HEK293T (cell line): Measurements from ENCODE around the gene TTC6.

Experiments
- CTCF ChIA-PET: fragments of 350-600 bp; formaldehyde crosslinking; extraction: SDS; loops from one replicate; lab custom pipeline; 2021; ENCODE audit warnings: antibody characterized with exemption, inconsistent platforms; lab: Yijun Ruan, JAX
- POLR2A ChIA-PET: fragments of 350-600 bp; formaldehyde crosslinking; extraction: SDS; loops from one replicate; lab custom pipeline; 2020; ENCODE audit warnings: antibody characterized with exemption, inconsistent platforms; lab: Yijun Ruan, JAX
- DNase-seq: peaks from one replicate; pipeline ENCODE4 v3.0.0; 2012; ENCODE audit warnings: mixed read lengths; ENCODE audit errors: extremely low spot score
- ARNT ChIP-seq: fragments of 450-650 bp; IDR thresholded peaks from 2 replicates; pipeline ENCODE4 v1.6.1; 2017; ENCODE audit warnings: mild to moderate bottlenecking
- BHLHE40 ChIP-seq: fragments of 450-650 bp; IDR thresholded peaks from 2 replicates; pipeline ENCODE4 v1.6.1; 2016; ENCODE audit warnings: mild to moderate bottlenecking, moderate library complexity, borderline replicate concordance
- CTBP1 ChIP-seq: fragments of 450-650 bp; IDR thresholded peaks from 2 replicates; pipeline ENCODE4 v1.6.1; 2016; ENCODE audit warnings: borderline replicate concordance
- ELF4 ChIP-seq: fragments of 450-650 bp; IDR thresholded peaks from 2 replicates; pipeline ENCODE4 v1.6.1; 2017; ENCODE audit warnings: antibody characterized with exemption
- FOXA1 ChIP-seq: fragments of 450-650 bp; IDR thresholded peaks from 2 replicates; pipeline ENCODE4 v1.6.1; 2016; ENCODE audit warnings: mild to moderate bottlenecking
- FOXK2 ChIP-seq: fragments of 450-650 bp; IDR thresholded peaks from 2 replicates; pipeline ENCODE4 v1.6.1; 2016; ENCODE audit warnings: mild to moderate bottlenecking
- FOXM1 ChIP-seq: fragments of 450-650 bp; IDR thresholded peaks from 2 replicates; pipeline ENCODE4 v1.6.1; 2017; ENCODE audit warnings: mild to moderate bottlenecking, borderline replicate concordance
- HDGF ChIP-seq: fragments of 450-650 bp; IDR thresholded peaks from 2 replicates; pipeline ENCODE4 v1.6.1; 2017; ENCODE audit warnings: antibody characterized with exemption, borderline replicate concordance
- L3MBTL2 ChIP-seq: fragments of 450-650 bp; conservative IDR thresholded peaks from 2 replicates; pipeline ENCODE4 v1.6.1; 2016; ENCODE audit warnings: mild to moderate bottlenecking
- LEF1 ChIP-seq: fragments of 450-650 bp; IDR thresholded peaks from 2 replicates; pipeline ENCODE4 v1.6.1; 2017; ENCODE audit warnings: mild to moderate bottlenecking, borderline replicate concordance
- NFRKB ChIP-seq: fragments of 450-650 bp; IDR thresholded peaks from 2 replicates; pipeline ENCODE4 v1.6.1; 2016; ENCODE audit warnings: mild to moderate bottlenecking, moderate library complexity
- PKNOX1 ChIP-seq: fragments of 450-650 bp; IDR thresholded peaks from 2 replicates; pipeline ENCODE4 v1.6.1; 2016
- SP1 ChIP-seq: fragments of 450-650 bp; IDR thresholded peaks from 2 replicates; pipeline ENCODE4 v1.6.1; 2017
- SUZ12 ChIP-seq: fragments of 450-650 bp; IDR thresholded peaks from 2 replicates; pipeline ENCODE4 v1.6.1; 2016; ENCODE audit warnings: mild to moderate bottlenecking
- TARDBP ChIP-seq: fragments of 450-650 bp; IDR thresholded peaks from 2 replicates; pipeline ENCODE4 v1.6.1; 2016
- ZNF384 ChIP-seq: fragments of 450-650 bp; IDR thresholded peaks from 2 replicates; pipeline ENCODE4 v1.6.1; 2016

The TTC6 gene

GRCh38 chr14:37641117-37641516 lies 45.7 kb downstream of the TTC6 start:
- no peak for DNase-seq
- ChIA-PET CTCF (no interaction called here), POLR2A (no interaction called here)
- no peak for TF ChIP-seq BHLHE40
- no peak for TF ChIP-seq ELF4
- no peak for TF ChIP-seq SUZ12
- TF ChIP-seq ZNF384: no peak
- no peak for TF ChIP-seq LEF1

- no peak for TF ChIP-seq ELF4
- no peak for TF ChIP-seq FOXM1
- TF ChIP-seq FOXA1: no peak
- TF ChIP-seq ARNT: no peak
- TF ChIP-seq TARDBP: no peak
- TF ChIP-seq BHLHE40: no peak
- TF ChIP-seq LEF1: no peak
- no peak for TF ChIP-seq L3MBTL2
- TF ChIP-seq SUZ12: no peak
- no peak for TF ChIP-seq HDGF
- no peak for TF ChIP-seq FOXK2
- TF ChIP-seq SP1: no peak
- no peak for TF ChIP-seq PKNOX1
- no peak for TF ChIP-seq CTBP1
- no peak for TF ChIP-seq NFRKB
- no peak for TF ChIP-seq ZNF384
- POLR2A ChIA-PET: no interaction called here
- no peak for DNase-seq
- CTCF ChIA-PET: no interaction called here
These were observed 46.7 kb downstream of the TTC6 start for GRCh38 chr14:37642125-37642524.

- ChIA-PET POLR2A (no interaction called here), CTCF (no interaction called here)
- DNase-seq: no peak
- no peak for TF ChIP-seq L3MBTL2
- TF ChIP-seq FOXK2: no peak
- TF ChIP-seq HDGF: no peak
- TF ChIP-seq FOXM1: no peak
- TF ChIP-seq ZNF384: no peak
- TF ChIP-seq ELF4: no peak
- no peak for TF ChIP-seq LEF1
- TF ChIP-seq PKNOX1: no peak
- no peak for TF ChIP-seq SUZ12
- no peak for TF ChIP-seq CTBP1
- no peak for TF ChIP-seq BHLHE40
- no peak for TF ChIP-seq FOXA1
- no peak for TF ChIP-seq NFRKB
- TF ChIP-seq SP1: no peak
- TF ChIP-seq ARNT: no peak
- no peak for TF ChIP-seq TARDBP
These were observed 48.3 kb downstream of the TTC6 start for GRCh38 chr14:37643701-37644100.
